ENCODE results near the gene IPPK. TPM values are rescaled to one million over a fixed set of nuclear protein-coding genes. Genes with fewer than 3 reads are reported as not detected.

Gene IPPK
- total RNA-seq, 1 donor = 10.4 TPM

DNA sequence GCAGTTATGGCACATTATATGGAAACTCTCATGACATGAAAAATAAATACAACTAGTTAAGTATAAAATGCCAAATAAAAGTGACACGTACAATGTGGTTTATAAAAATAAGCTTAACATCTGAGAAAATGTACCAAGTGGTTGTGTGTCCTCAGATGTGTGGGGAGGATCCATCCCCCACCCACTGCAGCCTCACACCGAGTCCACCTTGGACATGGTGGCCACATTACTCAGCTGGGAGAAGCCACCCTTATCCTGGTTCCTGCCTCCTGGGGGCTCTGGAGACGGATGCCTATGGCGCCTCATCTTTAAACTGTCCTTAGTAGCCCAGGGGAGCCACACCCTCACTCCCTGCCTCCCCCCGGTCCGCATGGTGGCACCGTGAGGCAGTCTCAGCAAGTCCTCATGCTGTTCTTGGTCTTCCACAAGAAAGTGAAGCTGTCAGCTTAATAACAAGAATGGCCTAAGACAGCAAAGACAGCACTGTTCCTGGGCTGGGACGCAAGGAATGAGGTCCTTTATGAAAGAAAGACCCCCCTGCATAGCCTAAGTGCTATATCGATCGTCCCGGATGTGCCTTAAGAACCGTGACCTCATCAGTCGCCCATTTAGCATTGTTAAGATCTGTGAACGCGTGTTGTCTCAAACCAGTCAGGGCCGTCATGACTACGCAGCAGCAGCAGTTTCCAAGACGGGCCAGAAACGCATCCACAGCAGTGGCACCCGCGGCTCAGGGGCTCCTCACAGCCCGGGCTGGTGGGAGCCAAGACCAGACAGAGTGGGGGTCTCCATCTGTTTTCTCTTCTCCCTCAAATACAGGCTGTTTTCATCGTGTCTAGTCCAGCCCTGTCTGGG, 56.4 kb downstream of the IPPK start:
- TF ChIP-seq CTCF (IDR thresholded peaks at IDR 0.05; ENCODE audit: insufficient read depth, low read depth, low read length) = no peak
- no peak for DNase-seq (ENCODE audit: low read depth)
- H3K4me3 ChIP-seq (ENCODE audit: low read depth, low read length) = no peak overlapping the region

DNA sequence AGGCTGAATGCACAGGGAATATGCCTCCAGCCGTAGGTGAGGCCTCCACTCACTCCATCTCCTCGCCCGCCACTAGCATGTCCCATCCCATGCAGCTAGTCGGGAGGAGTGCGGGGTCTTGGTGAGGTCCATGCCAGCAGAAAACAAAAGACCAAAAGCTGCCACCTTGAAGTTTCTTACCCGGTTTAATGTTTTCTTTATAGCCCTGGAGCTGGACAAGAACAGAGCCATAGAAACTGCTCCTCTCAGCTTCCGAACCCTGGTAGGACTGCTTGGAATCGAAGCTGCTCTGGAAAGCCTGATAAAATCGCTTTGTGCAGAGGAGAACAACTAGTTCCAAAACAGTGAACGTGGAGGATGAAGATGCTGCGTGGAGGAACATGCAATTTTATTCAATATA, 57.1 kb downstream of the IPPK start:
- no peak overlapping the region for H3K4me3 ChIP-seq (ENCODE audit: low read depth, low read length)
- TF ChIP-seq CTCF (IDR thresholded peaks at IDR 0.05; ENCODE audit: insufficient read depth, low read depth, low read length) = no peak
- no peak for DNase-seq (ENCODE audit: low read depth)

GRCh38 chr9:92612292-92612691, 57.6 kb downstream of the IPPK start:
- no peak for TF ChIP-seq CTCF (IDR thresholded peaks at IDR 0.05; ENCODE audit: insufficient read depth, low read depth, low read length)
- no peak for DNase-seq (ENCODE audit: low read depth)
- H3K4me3 ChIP-seq (ENCODE audit: low read depth, low read length) = no peak overlapping the region

- DNase-seq (ENCODE audit: low read depth) = no peak
- H3K4me3 ChIP-seq (ENCODE audit: low read depth, low read length) = no peak overlapping the region
- no peak for TF ChIP-seq CTCF (IDR thresholded peaks at IDR 0.05; ENCODE audit: insufficient read depth, low read depth, low read length)
These were observed 58.2 kb downstream of the IPPK start for GRCh38 chr9:92611621-92612285.

GRCh38 chr9:92610470-92611420, 59.2 kb downstream of the IPPK start:
- no peak for TF ChIP-seq CTCF (IDR thresholded peaks at IDR 0.05; ENCODE audit: insufficient read depth, low read depth, low read length)
- H3K4me3 ChIP-seq (ENCODE audit: low read depth, low read length) = no peak overlapping the region
- peak; percentile 92 for DNase-seq (ENCODE audit: low read depth)

DNA sequence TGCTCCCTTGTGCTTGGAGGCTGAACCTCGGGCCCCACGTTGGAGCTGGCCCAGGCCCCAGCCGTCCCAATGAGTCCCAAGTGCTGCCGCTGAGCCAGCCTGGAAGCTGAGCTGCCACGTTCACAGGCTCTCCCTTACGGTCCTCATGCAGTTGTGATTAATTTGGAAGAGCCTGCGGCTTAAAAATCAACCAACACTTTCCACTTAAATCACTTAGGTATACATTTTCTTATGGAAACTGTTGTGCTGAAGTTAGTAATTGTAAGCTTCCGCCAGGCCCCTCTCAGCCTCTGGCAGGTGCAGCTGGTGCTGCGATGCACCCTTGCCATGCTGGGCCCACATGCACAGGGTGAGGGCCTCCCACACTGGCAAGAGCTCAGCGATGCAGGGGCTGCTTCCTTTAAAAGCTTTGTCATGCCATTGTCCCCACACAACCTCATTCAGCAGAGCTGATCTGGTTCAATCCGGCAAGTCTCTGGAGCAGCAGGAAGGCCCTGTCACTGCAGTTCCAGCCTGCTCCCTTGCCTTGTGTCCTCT, 61.0 kb downstream of the IPPK start:
- TF ChIP-seq CTCF (IDR thresholded peaks at IDR 0.05; ENCODE audit: insufficient read depth, low read depth, low read length) = no peak
- H3K4me3 ChIP-seq (ENCODE audit: low read depth, low read length) = no peak overlapping the region
- DNase-seq (ENCODE audit: low read depth) = no peak
